ENCODE results near the gene SHISA5. TPM values are rescaled to one million over a fixed set of nuclear protein-coding genes. Genes with fewer than 3 reads are reported as not detected.

Gene SHISA5
- total and polyA plus RNA-seq, 2 of the 8 experiments (the other 6 are each of a cell fraction or from before 2014, with no cell fraction given), result 196 to 315 TPM

DNA sequence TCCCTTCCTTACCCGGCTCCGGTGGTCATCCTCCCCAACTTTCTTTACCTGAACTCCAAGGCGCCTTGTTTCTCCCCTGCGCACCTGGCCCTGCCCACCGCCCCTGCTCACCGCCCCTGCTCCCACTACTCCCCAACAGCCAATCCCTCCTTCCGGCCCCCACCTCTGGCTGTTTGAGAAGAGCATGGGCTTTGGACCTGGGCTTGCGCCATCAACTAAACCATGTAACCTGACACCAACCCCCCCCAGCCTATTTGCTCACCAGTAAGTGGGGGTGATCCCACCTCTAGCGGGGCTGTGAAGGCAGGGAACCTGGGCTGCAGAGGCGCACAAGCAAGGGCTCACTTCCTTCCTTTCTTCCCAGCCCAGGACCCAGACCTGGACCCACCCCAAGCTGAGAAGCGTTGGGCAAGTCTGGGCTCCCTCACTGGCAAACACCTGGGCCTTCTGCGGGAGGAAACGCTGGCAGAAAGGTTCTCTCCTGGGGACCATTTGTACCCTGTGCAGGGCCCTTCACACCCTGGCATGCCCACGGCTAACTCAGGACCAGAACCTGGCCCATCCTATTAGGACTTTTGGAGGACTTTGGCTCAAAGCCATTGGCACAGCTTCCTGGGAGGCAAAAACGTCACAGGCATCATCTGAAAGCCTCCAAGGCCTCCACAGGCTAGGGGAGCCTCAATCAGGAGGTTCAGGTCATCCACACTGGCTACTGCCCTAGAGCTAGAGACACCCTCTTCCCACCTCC is 73.8 kb downstream of the SHISA5 start, which contains the start of gene PLXNB1:
Gene PLXNB1 (minus strand): TSS at position 127 of the 748 bp plus-strand sequence. CDS start 5,475 bp downstream, outside the sequence.
- H4K91ac ChIP-seq (replicated peaks; ENCODE audit: insufficient read length, low read length), result peak within 1 kb of the TSS; percentile 71
- no peak within 1 kb of the TSS for H2AFZ ChIP-seq (ENCODE audit: low read length)
- peaks cover 7 to 16% of the 10 kb centered on the region in 2 experiments for H4K20me1 ChIP-seq (replicated peaks in 1 of 2; ENCODE audit: control insufficient read depth in 1 of 2, insufficient read depth in 2 of 2, low read length in 2 of 2)
- FAIRE-seq, result peak; percentile 79
- peaks cover 7 to 34% (median 21%) of the 10 kb centered on the region in 4 experiments for H3K4me1 ChIP-seq (replicated peaks in 1 of 4; ENCODE audit: control insufficient read depth in 3 of 4, insufficient read depth in 4 of 4, low read length in 3 of 4)
- peak within 1 kb of the TSS; percentile 66 to 85 (median 76) for H3K4me3 ChIP-seq (ENCODE audit: extremely low read depth in 1 of 4, insufficient read depth in 2 of 4, low read depth in 3 of 4, low read length in 4 of 4)
- no peak within 1 kb of the TSS for H2BK120ac ChIP-seq (replicated peaks; ENCODE audit: low read depth, low read length)
- H2BK15ac ChIP-seq (ENCODE audit: low read length), result peak within 1 kb of the TSS; percentile 97; the same call in 1 of the 2 replicates
- peak; percentile 87 to 91 for DNase-seq (ENCODE audit: low read depth in 1 of 2, low spot score in 2 of 2)
- peaks cover 4 to 26% (median 12%) of the 10 kb centered on the region in 4 experiments; a peak in 6 of 8 replicates for H3K36me3 ChIP-seq (ENCODE audit: control insufficient read depth in 2 of 4, insufficient read depth in 4 of 4, low read length in 3 of 4)
- peak within 1 kb of the TSS; percentile 81; the same call in 1 of the 2 replicates for H2BK12ac ChIP-seq (ENCODE audit: low read depth, low read length)
- no peaks in the 10 kb centered on the region for H3K9me3 ChIP-seq (ENCODE audit: insufficient read depth in 2 of 2, low read depth in 1 of 2, low read length in 1 of 2)
- POLR2A ChIA-PET (ENCODE audit: partially characterized antibody), result interaction anchor here (0.7 to 31.5 kb wide), 17 partner anchors 8 to 271 kb away, joined by 3 to 650 read pairs (median 5); partner anchors contain the start of genes ATRIP, CCDC51, TMA7 and ZNF589
- no peak within 1 kb of the TSS; the same call in none of the 2 replicates for H4K8ac ChIP-seq (ENCODE audit: extremely low read depth, insufficient read depth, low read length)
- H3K23ac ChIP-seq (ENCODE audit: insufficient read length), result no peak within 1 kb of the TSS
- H3K14ac ChIP-seq (ENCODE audit: insufficient read length), result no peak within 1 kb of the TSS
- H3K4ac ChIP-seq (replicated peaks; ENCODE audit: insufficient read length, low read depth, low read length), result no peak within 1 kb of the TSS
- H3K56ac ChIP-seq (replicated peaks; ENCODE audit: insufficient read length, low read depth, low read length), result peak within 1 kb of the TSS; percentile 74
- H2BK5ac ChIP-seq (ENCODE audit: low read depth, low read length), result peak within 1 kb of the TSS; percentile 91
- peak within 1 kb of the TSS; percentile 89 for H3K18ac ChIP-seq (ENCODE audit: extremely low read depth, low read length)
- peak within 1 kb of the TSS; percentile 93; the same call in 1 of the 2 replicates for H2AK5ac ChIP-seq (ENCODE audit: low read depth, low read length)
- 0 out of 2 replicates have a peak within 1 kb of the TSS, but pooled peaks have one; percentile 53 for H2BK20ac ChIP-seq (ENCODE audit: low read length)
- H3K23me2 ChIP-seq (ENCODE audit: low read depth, low read length), result peaks cover 13% of the 10 kb centered on the region
- no peaks in the 10 kb centered on the region for H3K27me3 ChIP-seq (replicated peaks in 1 of 4; ENCODE audit: control insufficient read depth in 3 of 4, extremely low read depth in 1 of 4, insufficient read depth in 3 of 4, low read length in 3 of 4)
- peaks cover 30 to 52% of the 10 kb centered on the region in 2 experiments for H3K79me2 ChIP-seq (ENCODE audit: control insufficient read depth in 1 of 2, insufficient read depth in 2 of 2, low read length in 2 of 2)
- peak within 1 kb of the TSS; percentile 63 to 98 (median 94) for H3K9ac ChIP-seq (replicated peaks in 1 of 4; ENCODE audit: extremely low read depth in 1 of 4, low read depth in 3 of 4, low read length in 3 of 4)
- H3K4me2 ChIP-seq (ENCODE audit: insufficient read depth in 1 of 2, low read depth in 2 of 2, low read length in 2 of 2), result peak within 1 kb of the TSS; percentile 91 to 98
- H3K27ac ChIP-seq (ENCODE audit: low read depth, low read length), result peak within 1 kb of the TSS; percentile 94
- CTCF ChIA-PET (ENCODE audit: partially characterized antibody), result interaction anchor here (0.9 to 7.7 kb wide), 9 partner anchors 7 to 160 kb away, joined by 3 to 138 read pairs (median 5); no protein-coding TSS in a partner anchor
- 7% methylated on average over 13 of the region's 15 CpGs; no CpG with 5 or more reads in 1 of the 2 experiments for WGBS, 2 experiments (ENCODE audit: extremely low coverage in 1 of 2, insufficient coverage in 1 of 2, insufficient read length in 1 of 2, insufficient replicate concordance in 2 of 2, low coverage in 1 of 2, low lambda C conversion rate in 2 of 2, missing lambda C conversion rate in 1 of 2)
- H3K79me1 ChIP-seq (ENCODE audit: low read depth, low read length), result peaks cover 27% of the 10 kb centered on the region
- H4K5ac ChIP-seq (ENCODE audit: insufficient read length, low read depth, low read length), result peak within 1 kb of the TSS; percentile 73
- TF ChIP-seq, protein P1, sequence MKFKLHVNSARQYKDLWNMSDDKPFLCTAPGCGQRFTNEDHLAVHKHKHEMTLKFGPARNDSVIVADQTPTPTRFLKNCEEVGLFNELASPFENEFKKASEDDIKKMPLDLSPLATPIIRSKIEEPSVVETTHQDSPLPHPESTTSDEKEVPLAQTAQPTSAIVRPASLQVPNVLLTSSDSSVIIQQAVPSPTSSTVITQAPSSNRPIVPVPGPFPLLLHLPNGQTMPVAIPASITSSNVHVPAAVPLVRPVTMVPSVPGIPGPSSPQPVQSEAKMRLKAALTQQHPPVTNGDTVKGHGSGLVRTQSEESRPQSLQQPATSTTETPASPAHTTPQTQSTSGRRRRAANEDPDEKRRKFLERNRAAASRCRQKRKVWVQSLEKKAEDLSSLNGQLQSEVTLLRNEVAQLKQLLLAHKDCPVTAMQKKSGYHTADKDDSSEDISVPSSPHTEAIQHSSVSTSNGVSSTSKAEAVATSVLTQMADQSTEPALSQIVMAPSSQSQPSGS (IDR thresholded peaks at IDR 0.05; ENCODE audit: low read length), result 0 out of 2 replicates have a peak, but pooled peaks have one; percentile 24
- TF ChIP-seq TAF1 (IDR thresholded peaks at IDR 0.05; ENCODE audit: low read depth, low read length), result peak; percentile 70; the same call in 1 of the 2 replicates
- TF ChIP-seq SP1 (IDR thresholded peaks at IDR 0.05; ENCODE audit: low read depth, low read length), result peak; percentile 38; the same call in 1 of the 2 replicates
- TF ChIP-seq RBBP5 (IDR thresholded peaks at IDR 0.05; ENCODE audit: borderline replicate concordance, low read depth, low read length), result 0 out of 2 replicates have a peak, but pooled peaks have one; percentile 64
- peak; percentile 56; the same call in 1 of the 2 replicates for TF ChIP-seq CREB1 (IDR thresholded peaks at IDR 0.05)
- TF ChIP-seq SIN3A (conservative IDR thresholded peaks at IDR 0.05 in 1 of 2, IDR thresholded peaks at IDR 0.05 in 1 of 2; ENCODE audit: low read depth in 1 of 2, low read length in 2 of 2), result peak in 1 of 2 experiments; percentile 53; a peak in 1 of 4 replicates
- peak; percentile 74 for TF ChIP-seq SAP30 (IDR thresholded peaks at IDR 0.05; ENCODE audit: insufficient read depth, insufficient replicate concordance, low read length)
- no peak for TF ChIP-seq CHD2 (IDR thresholded peaks at IDR 0.05; ENCODE audit: low read length)
- peak; percentile 41 for TF ChIP-seq ASH2L (IDR thresholded peaks at IDR 0.05; ENCODE audit: low read length)

All from H1 (cell line).